IMR-90 (cell line): ENCODE measurements around the gene HSP90AB1. TPM values are rescaled to one million over a fixed set of nuclear protein-coding genes. Genes with fewer than 3 reads are reported as not detected.

Source experiments
- ATAC-seq: fragments of 200-7000 bp; cut with Tn5 transposase; 2 replicates; pipeline ENCODE4 v1.9.1; 2020; ENCODE audit warnings: low read depth, mild to moderate bottlenecking, moderate library complexity
- BruUV-seq: library from RNA; stranded (reverse); fragments of 400-500 nt; replicated peaks from 2 replicates; lab custom pipeline; 2021; lab: Mats Ljungman, UMichigan
- CTCF ChIA-PET: fragments of 300-600 bp; formaldehyde crosslinking; extraction: SDS; loops from one replicate; lab custom pipeline; 2021; ENCODE audit warnings: antibody characterized with exemption; lab: Yijun Ruan, JAX
- POLR2A ChIA-PET: fragments of 300-600 bp; sonication (Branson Sonifier 250); formaldehyde crosslinking; loops from one replicate; lab custom pipeline; 2022; ENCODE audit warnings: antibody characterized with exemption; ENCODE audit not compliant: unreplicated experiment; lab: Charles Lee
- DNase-seq: peaks from one replicate; pipeline ENCODE4 v3.0.0; 2013
- H2AFZ ChIP-seq: replicated peaks from 2 replicates; pipeline ENCODE3; 2013; ENCODE audit warnings: low read length, mild to moderate bottlenecking; ENCODE audit not compliant: poor library complexity
- H2AK5ac ChIP-seq: 2 replicates; pipeline ENCODE4 v1.6.1; 2013; ENCODE audit warnings: low read depth, low read length, inconsistent platforms
- H2AK9ac ChIP-seq: replicated peaks from 2 replicates; pipeline ENCODE3; 2013; ENCODE audit warnings: mild to moderate bottlenecking, low read depth, low read length, moderate library complexity; ENCODE audit not compliant: poor library complexity
- H2BK120ac ChIP-seq: 2 replicates; pipeline ENCODE4 v1.6.1; 2013; ENCODE audit warnings: low read depth, low read length, inconsistent platforms
- H2BK15ac ChIP-seq: 3 replicates; pipeline ENCODE4 v1.6.1; 2013; ENCODE audit warnings: low read depth, low read length, inconsistent platforms
- H2BK20ac ChIP-seq: 2 replicates; pipeline ENCODE4 v1.6.1; 2013; ENCODE audit warnings: low read depth, mild to moderate bottlenecking, inconsistent platforms, low read length, moderate library complexity
- H2BK5ac ChIP-seq: 2 replicates; pipeline ENCODE4 v1.6.1; 2013; ENCODE audit warnings: mild to moderate bottlenecking, low read depth, low read length, inconsistent platforms; ENCODE audit not compliant: poor library complexity, severe bottlenecking
- H3K14ac ChIP-seq: replicated peaks from 2 replicates; pipeline ENCODE4 v1.6.1; 2013; ENCODE audit warnings: low read depth, low read length, inconsistent platforms
- H3K18ac ChIP-seq: 2 replicates; pipeline ENCODE4 v1.6.1; 2013; ENCODE audit warnings: low read depth, low read length, control low read depth
- H3K23ac ChIP-seq: 2 replicates; pipeline ENCODE4 v1.6.1; 2013; ENCODE audit warnings: low read depth, low read length, inconsistent platforms
- H3K27ac ChIP-seq: 2 replicates; pipeline ENCODE4 v1.5.1; 2013; ENCODE audit warnings: mild to moderate bottlenecking, control low read depth, low read length; ENCODE audit not compliant: insufficient read depth
- H3K27me3 ChIP-seq: 2 replicates; pipeline ENCODE4 v1.6.1; 2013; ENCODE audit warnings: low read length; ENCODE audit not compliant: control insufficient read depth, insufficient read depth
- H3K36me3 ChIP-seq: 2 replicates; pipeline ENCODE4 v1.6.1; 2013; ENCODE audit warnings: low read length, mixed read lengths; ENCODE audit not compliant: control insufficient read depth, insufficient read depth
- H3K4ac ChIP-seq: 2 replicates; pipeline ENCODE4 v1.6.1; 2013; ENCODE audit warnings: low read depth, low read length, inconsistent platforms
- H3K4me1 ChIP-seq: 2 replicates; pipeline ENCODE4 v1.6.1; 2013; ENCODE audit warnings: low read length, mixed read lengths; ENCODE audit not compliant: control insufficient read depth, insufficient read depth
- H3K4me2 ChIP-seq: 2 replicates; pipeline ENCODE4 v1.6.1; 2013; ENCODE audit warnings: low read depth, mild to moderate bottlenecking, control low read depth, low read length, moderate library complexity
- H3K4me3 ChIP-seq: 2 replicates; pipeline ENCODE4 v1.5.1; 2013; ENCODE audit warnings: low read depth, mild to moderate bottlenecking, control low read depth, low read length, moderate library complexity; ENCODE audit not compliant: insufficient read depth
- H3K56ac ChIP-seq: 2 replicates; pipeline ENCODE4 v1.6.1; 2013; ENCODE audit warnings: low read length, inconsistent platforms; ENCODE audit not compliant: insufficient read depth; ENCODE audit errors: extremely low read depth
- H3K79me1 ChIP-seq, 2 experiments: 2 replicates each; pipeline ENCODE4 v1.6.1; 2013; ENCODE audit warnings: low read length in 2 of 2, inconsistent platforms in 1 of 2, low read depth in 1 of 2
- H3K9ac ChIP-seq: 2 replicates; pipeline ENCODE4 v1.6.1; 2013; ENCODE audit warnings: low read depth, low read length, control low read depth
- H3K9me1 ChIP-seq: 2 replicates; pipeline ENCODE4 v1.6.1; 2013; ENCODE audit warnings: low read length, inconsistent platforms; ENCODE audit not compliant: insufficient read depth
- H3K9me3 ChIP-seq: 2 replicates; pipeline ENCODE4 v1.6.1; 2013; ENCODE audit warnings: low read length; ENCODE audit not compliant: control insufficient read depth, insufficient read depth
- H4K20me1 ChIP-seq: 2 replicates; pipeline ENCODE4 v1.6.1; 2013; ENCODE audit warnings: low read length, inconsistent platforms; ENCODE audit not compliant: insufficient read depth
- H4K5ac ChIP-seq: 2 replicates; pipeline ENCODE4 v1.6.1; 2013; ENCODE audit warnings: mild to moderate bottlenecking, low read depth, low read length, control low read depth
- H4K8ac ChIP-seq, 2 experiments: 2 replicates each; pipeline ENCODE4 v1.6.1; 2013; ENCODE audit warnings: low read depth in 2 of 2, low read length in 2 of 2, control low read depth in 1 of 2, inconsistent platforms in 1 of 2
- H4K91ac ChIP-seq: 2 replicates; pipeline ENCODE4 v1.6.1; 2013; ENCODE audit warnings: low read depth, low read length, inconsistent platforms; ENCODE audit not compliant: insufficient read depth
- BHLHE40 ChIP-seq: fragments of 150-350 bp; IDR thresholded peaks from 2 replicates; pipeline ENCODE4 v1.6.1; 2016; ENCODE audit warnings: mild to moderate bottlenecking, low read depth, low read length
- CEBPB ChIP-seq: IDR thresholded peaks from 2 replicates; pipeline ENCODE4 v1.6.1; 2012; ENCODE audit warnings: low read depth, low read length, improper control_type of control experiment
- CHD1 ChIP-seq: IDR thresholded peaks from 2 replicates; pipeline ENCODE4 v1.6.1; 2012; ENCODE audit warnings: low read depth, low read length, improper control_type of control experiment
- CTCF ChIP-seq: conservative IDR thresholded peaks from 2 replicates; pipeline ENCODE4 v1.5.1; 2012; ENCODE audit warnings: mild to moderate bottlenecking, low read depth, low read length, improper control_type of control experiment
- ELK1 ChIP-seq: fragments of 150-350 bp; IDR thresholded peaks from 2 replicates; pipeline ENCODE4 v1.6.1; 2016; ENCODE audit warnings: low read depth, mild to moderate bottlenecking, low read length, moderate library complexity, borderline replicate concordance
- FOS ChIP-seq: fragments of 150-350 bp; IDR thresholded peaks from 2 replicates; pipeline ENCODE4 v1.6.1; 2016; ENCODE audit warnings: low read depth, low read length
- MAFK ChIP-seq: IDR thresholded peaks from 2 replicates; pipeline ENCODE4 v1.6.1; 2012; ENCODE audit warnings: low read depth, low read length, improper control_type of control experiment
- MAZ ChIP-seq: IDR thresholded peaks from 2 replicates; pipeline ENCODE4 v1.6.1; 2012; ENCODE audit warnings: low read depth, mild to moderate bottlenecking, low read length, improper control_type of control experiment, moderate library complexity, borderline replicate concordance
- MXI1 ChIP-seq: IDR thresholded peaks from 2 replicates; pipeline ENCODE4 v1.6.1; 2012; ENCODE audit warnings: low read depth, mild to moderate bottlenecking, low read length, moderate library complexity, borderline replicate concordance
- NFE2L2 ChIP-seq: fragments of 150-350 bp; IDR thresholded peaks from 2 replicates; pipeline ENCODE4 v1.6.1; 2016; ENCODE audit warnings: low read depth, mild to moderate bottlenecking, low read length
- POLR2A ChIP-seq: IDR thresholded peaks from 2 replicates; pipeline ENCODE4 v1.6.1; 2012; ENCODE audit warnings: mild to moderate bottlenecking, low read depth, low read length
- RAD21 ChIP-seq: IDR thresholded peaks from 2 replicates; pipeline ENCODE4 v1.6.1; 2012; ENCODE audit warnings: low read length, improper control_type of control experiment
- RCOR1 ChIP-seq: IDR thresholded peaks from 2 replicates; pipeline ENCODE4 v1.6.1; 2012; ENCODE audit warnings: mild to moderate bottlenecking, low read length, improper control_type of control experiment; ENCODE audit not compliant: insufficient replicate concordance
- RFX5 ChIP-seq: IDR thresholded peaks from 2 replicates; pipeline ENCODE4 v1.8.0; 2012; ENCODE audit warnings: low read depth, mild to moderate bottlenecking, low read length, moderate library complexity
- SMC3 ChIP-seq: fragments of 150-350 bp; IDR thresholded peaks from 2 replicates; pipeline ENCODE4 v1.6.1; 2016; ENCODE audit warnings: low read depth, mild to moderate bottlenecking, antibody characterized with exemption, low read length, moderate library complexity
- USF2 ChIP-seq: fragments of 150-350 bp; IDR thresholded peaks from 2 replicates; pipeline ENCODE4 v1.6.1; 2017; ENCODE audit warnings: mild to moderate bottlenecking, antibody characterized with exemption, low read length, low read depth
- WGBS, 2 experiments: methylation state at CpG; one replicate each; pipeline versions ENCODE4 v1.1.5 to v1.1.7; 2013; ENCODE audit warnings: missing lambda C conversion rate in 2 of 2; ENCODE audit not compliant: insufficient read length in 1 of 2; ENCODE audit errors: extremely low coverage in 2 of 2; 5-methylcytosine and 5-hydroxymethylcytosine counted together
- dilution Hi-C: fragments of 300-500 bp; cut with HindIII; formaldehyde crosslinking; loops from one replicate; pipeline ENCODE4 v1.14.3; 2018; ENCODE audit warnings: low sequenced_read_pairs; ENCODE audit not compliant: unreplicated experiment
- in situ Hi-C: fragments of 300-500 bp; cut with MboI; formaldehyde crosslinking; loops from 3 replicates; pipeline ENCODE4 v1.14.3; 2019; ENCODE audit warnings: low sequenced_read_pairs, inconsistent platforms, mixed read lengths
- intact Hi-C: fragments of 100-400 bp; cut with micrococcal nuclease; formaldehyde crosslinking; loops from 2 replicates; pipeline ENCODE4 v1.10.0; 2022
- polyA plus RNA-seq, 3 experiments: library from polyadenylated mRNA; depleted of rRNA; stranded (reverse); fragments of >200 nt; gene quantifications; 2 replicates each; pipeline ENCODE4 v1.2.3, GENCODE V29; 2012; ENCODE audit warnings: low replicate concordance in 1 of 3
- total RNA-seq: library from RNA; depleted of rRNA; stranded (reverse); fragments of >200 nt; gene quantifications from 2 replicates; pipeline ENCODE4 v1.2.3, GENCODE V29; 2012

Gene HSP90AB1
- total and polyA plus RNA-seq, 2 of the 4 experiments (the other 2 are of a cell fraction), result 887 to 1,307 TPM

GRCh38 chr6:44273617-44274016 is 26.7 kb downstream of the HSP90AB1 start:
- Histone ChIP-seq H3K56ac (no peak overlapping the region), H3K18ac (no peak overlapping the region), H3K4me2 (no peak overlapping the region), H3K4me1 (no peaks in the 10 kb centered on the region), H4K91ac (no peak overlapping the region), H4K20me1 (no peaks in the 10 kb centered on the region), H3K4ac (no peak overlapping the region), H3K9me1 (no peaks in the 10 kb centered on the region), H2AK9ac (no peak overlapping the region), H2BK5ac (no peak overlapping the region), H3K27me3 (peaks cover 83% of the 10 kb centered on the region), H3K9me3 (no peaks in the 10 kb centered on the region), H3K4me3 (no peak overlapping the region), H2BK15ac (no peak overlapping the region), H2AK5ac (no peak overlapping the region), H4K8ac (no peak overlapping the region), H3K27ac (no peak overlapping the region), H3K36me3 (no peaks in the 10 kb centered on the region), H3K9ac (no peak overlapping the region), H2BK120ac (no peak overlapping the region), H3K79me1 (no peaks in the 10 kb centered on the region), H3K23ac (no peak overlapping the region), H2BK20ac (no peak overlapping the region), H3K14ac (no peak overlapping the region), H4K5ac (no peak overlapping the region), H2AFZ (no peak overlapping the region)
- in situ Hi-C loops (no loop called here), dilution Hi-C loops (no loop called here), intact Hi-C loops (no loop called here)
- ChIA-PET CTCF (no interaction called here), POLR2A (no interaction called here)
- no TSS peak for BruUV-seq
- ATAC-seq (no peak), DNase-seq (no peak)
- no CpG with 5 or more reads among the region's 1 CpG for WGBS, 2 experiments
- TF ChIP-seq CTCF (no peak), SMC3 (no peak), MXI1 (no peak), RFX5 (no peak), FOS (no peak), RAD21 (no peak), POLR2A (no peak), NFE2L2 (no peak), MAZ (no peak), CHD1 (no peak), USF2 (no peak), ELK1 (no peak), BHLHE40 (no peak), RCOR1 (no peak), CEBPB (no peak), MAFK (no peak)
